Kasumi-1 (cell line): ENCODE results near the gene TSKU.
"Not testable (repeated sequence)": the region's sequence is repeated elsewhere in the genome, so short reads cannot be mapped to it uniquely, and the experiment has no call there.

Experiments
- DNase-seq, 2 experiments: peaks; one replicate each; lab custom pipeline; 2025; lab: John Stamatoyannopoulos, UW

The TSKU gene

GRCh38 chr11:76801736-76802135, 18.6 kb downstream of the TSKU start:
- no peak for DNase-seq

DNA sequence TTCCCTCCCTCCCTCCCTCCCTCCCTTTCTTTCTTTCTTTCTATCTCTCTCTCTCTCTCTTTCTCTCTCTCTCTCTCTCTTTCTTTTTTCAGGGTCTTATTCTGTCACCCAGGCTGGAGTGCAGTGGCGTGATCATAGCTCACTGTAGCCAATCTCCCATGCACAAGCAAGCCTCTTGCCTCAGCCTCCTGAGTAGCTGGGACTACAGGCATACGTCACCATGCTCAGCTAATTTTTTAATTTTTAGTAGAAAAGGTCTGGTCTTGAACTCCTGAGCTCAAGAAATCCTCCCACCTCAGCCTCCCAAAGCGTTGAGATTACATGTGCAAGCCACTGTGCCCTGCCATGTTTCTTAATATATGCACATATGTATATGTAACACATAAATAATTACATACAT, 19.0 kb downstream of the TSKU start:
- DNase-seq, result no peak

DNA sequence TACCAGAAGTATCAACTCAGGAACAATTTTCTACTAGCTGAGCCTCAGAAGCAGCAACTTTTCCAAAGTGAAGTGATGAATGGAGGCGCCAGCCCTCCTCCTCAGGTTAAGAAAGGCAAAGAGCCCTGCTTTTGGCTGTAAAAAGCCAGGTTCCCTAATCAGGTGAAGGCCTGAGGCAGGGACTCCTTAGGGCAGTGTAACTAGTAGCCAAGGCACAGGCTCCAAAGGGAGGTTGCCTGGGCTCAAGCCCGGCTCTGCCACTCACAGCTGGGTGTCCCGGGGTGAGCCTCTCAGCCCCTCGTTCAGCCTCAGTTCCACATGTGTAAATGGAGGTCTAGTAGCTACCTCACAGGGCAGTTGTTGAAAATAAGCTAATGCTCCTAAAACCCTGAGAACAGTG, 19.5 kb downstream of the TSKU start:
- DNase-seq, result no peak

- DNase-seq, result no peak
These were observed 19.9 kb downstream of the TSKU start for GRCh38 chr11:76803023-76803422.

DNA sequence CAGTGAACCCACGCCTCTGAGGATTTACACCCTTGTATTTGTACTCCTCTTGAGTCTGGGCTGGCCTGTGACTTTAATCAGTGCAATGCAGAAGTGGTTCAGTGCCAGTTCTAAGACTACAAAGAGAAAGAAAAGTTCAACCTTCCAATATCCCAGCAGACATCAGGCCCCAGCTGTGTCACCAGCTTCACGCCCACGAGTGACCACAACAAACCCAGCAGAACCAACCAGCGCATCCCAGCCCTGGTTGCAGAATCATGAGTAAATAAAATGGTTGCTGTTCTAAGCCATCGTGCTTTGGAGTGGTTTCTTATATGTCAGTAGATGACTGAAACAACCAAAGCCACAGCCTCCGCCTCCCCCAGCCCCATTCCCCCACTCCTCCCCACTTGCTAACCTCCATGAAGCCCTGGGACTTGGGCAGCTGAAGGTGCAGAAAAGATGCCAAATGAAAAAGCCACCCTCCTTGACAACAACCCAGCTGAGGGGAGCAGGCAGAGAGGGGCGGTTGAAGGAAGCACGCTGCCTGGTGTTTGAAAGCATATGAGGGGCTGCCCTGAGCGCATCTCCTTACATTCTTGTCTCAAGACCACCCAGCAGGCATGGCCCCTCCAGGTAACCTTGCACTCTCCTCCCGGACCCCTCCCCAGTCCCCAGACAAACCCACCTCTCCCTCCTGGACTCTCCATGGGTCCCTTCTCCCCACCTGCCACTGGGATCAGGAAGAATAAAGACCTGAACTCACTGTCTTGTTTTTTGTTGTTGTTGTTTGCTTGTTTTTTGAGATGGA, 20.9 kb downstream of the TSKU start:
- DNase-seq, result no peak

GRCh38 chr11:76805206-76805913, 22.2 kb downstream of the TSKU start:
- DNase-seq, result no peak

DNA sequence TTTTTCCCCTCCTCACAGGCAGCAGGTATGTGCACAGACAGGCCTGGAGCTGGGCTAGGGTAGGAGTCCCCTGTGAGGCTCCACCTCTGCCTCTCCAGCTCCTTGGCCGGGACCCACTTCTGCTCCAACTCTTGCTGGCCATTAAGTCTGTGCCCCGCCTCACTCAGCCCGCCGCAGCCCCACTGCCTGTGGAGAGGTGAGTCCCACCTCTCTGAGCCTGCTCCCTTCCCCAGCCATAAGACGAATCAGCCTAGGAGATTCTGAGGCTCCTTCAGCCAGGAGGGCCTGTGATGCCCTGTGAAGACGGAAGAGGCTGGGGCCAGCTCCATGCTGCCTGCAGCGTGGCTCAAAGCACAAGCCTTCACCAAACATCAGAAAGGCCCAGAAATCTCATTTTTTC, 23.0 kb downstream of the TSKU start:
- no peak for DNase-seq

GRCh38 chr11:76806608-76807205, 23.6 kb downstream of the TSKU start:
- no peak for DNase-seq

DNA sequence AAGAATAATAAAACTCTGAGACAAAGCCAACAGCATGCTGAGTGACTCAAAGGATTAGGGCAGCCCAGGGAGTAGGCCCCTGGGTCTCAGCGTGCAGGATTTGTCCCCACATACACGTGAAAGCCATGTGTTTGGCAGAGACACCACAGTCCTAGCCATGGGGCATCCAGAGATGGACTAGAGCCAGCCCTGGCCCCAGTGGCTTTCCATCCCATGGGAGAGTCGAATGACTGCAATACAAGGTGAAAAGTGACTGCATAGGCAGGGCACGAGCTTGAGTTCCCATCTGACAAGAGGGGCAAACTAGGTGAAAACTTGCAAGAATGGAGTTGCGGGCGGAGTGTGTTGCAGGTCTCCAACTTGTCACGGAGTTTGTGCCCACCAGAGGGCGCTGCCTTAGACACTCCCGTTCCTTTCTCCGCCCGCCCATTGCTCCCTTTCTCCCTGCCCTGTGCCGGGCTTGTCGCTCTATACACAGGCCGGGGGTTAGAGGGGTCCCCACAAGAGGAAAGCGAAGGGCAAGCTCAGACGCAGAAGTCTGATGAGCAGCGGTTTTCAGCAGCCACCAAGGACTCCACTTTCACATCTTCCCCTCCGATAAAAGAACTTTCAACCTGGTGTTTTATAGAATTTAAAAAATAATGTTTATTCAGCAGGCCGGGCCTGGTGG, 24.2 kb downstream of the TSKU start:
- peak; percentile 86 to 90 for DNase-seq

- no peak for DNase-seq
These were observed 25.0 kb downstream of the TSKU start for GRCh38 chr11:76808171-76808570.

- no peak for DNase-seq
These were observed 25.8 kb downstream of the TSKU start for GRCh38 chr11:76808996-76809395.

GRCh38 chr11:76810151-76810853, 27.1 kb downstream of the TSKU start:
- peak; percentile 46 to 50 for DNase-seq

DNA sequence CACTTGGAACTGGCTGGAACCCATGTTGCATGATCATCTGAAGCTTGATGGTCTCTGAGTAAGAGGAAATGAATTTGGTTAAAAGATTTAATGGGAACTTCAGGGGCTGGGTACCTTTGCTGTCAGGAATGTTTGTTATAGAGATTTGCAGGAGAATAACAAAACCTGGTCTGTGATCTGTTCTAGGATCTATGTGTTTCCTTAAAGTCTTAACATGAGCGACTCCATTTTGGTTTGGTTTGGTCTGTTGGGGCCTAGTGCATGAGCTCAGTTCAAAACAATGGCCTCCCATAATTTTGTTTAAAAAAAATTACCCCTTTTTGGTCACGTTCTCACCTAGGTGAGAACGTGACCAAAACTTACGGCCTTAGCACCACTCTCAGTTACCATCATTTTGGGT, 28.1 kb downstream of the TSKU start:
- no peak for DNase-seq

DNA sequence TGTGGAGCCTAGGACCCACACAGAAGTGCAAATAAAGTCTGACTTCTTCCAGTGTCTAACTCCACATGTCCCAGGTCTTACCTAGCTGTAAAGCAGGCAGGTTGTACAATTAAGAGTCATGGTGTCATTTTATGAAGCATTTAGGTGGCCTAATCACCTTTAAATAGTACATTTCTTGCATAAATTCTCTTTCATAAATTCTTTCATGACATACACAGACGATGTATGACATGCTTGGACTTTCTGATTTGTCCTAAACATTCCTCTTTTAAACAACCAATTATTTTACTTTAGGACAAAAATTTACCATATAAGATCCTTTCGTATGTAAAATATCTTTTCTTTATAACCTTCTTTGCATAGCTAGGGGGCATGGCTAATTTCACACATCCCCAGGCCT, 31.3 kb downstream of the TSKU start:
- no peak for DNase-seq

DNA sequence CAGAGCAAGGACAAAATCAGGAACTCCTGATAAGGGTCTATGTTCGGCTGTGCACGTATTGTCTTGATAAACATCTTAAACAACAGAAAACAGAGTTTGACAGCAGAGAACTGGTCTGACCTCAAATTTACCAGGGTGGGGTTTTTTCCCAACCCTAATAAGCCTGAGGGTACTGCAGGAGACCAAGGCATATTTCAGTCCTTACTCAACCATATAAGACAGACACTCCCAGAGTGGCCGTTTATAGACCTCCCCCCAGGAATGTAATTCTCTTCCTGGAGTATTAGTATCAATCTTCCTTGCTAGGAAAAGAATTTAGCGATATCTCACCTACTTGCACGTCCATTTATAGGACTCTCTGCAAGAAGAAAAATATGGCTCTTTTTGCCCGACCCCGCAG, 32.5 kb downstream of the TSKU start:
- DNase-seq, result not testable (repeated sequence)

DNA sequence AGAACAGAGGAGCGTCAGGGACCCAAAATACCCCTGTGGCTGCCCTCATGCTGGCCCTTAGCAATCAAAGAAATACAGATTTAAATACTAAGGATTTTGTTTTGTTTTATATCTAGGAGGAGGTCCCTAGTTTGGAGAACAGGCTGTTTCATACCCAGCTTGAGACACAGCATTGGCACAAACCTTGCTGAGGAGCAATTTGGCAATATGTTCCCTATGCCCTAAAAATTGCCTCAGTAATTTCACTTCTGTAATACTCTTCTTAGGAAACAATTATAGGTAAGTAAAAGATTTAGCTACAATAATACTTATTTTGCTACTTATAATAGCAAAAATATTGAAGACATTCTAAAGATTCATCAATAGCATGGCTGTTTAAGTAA, 37.0 kb downstream of the TSKU start:
- no peak for DNase-seq

DNA sequence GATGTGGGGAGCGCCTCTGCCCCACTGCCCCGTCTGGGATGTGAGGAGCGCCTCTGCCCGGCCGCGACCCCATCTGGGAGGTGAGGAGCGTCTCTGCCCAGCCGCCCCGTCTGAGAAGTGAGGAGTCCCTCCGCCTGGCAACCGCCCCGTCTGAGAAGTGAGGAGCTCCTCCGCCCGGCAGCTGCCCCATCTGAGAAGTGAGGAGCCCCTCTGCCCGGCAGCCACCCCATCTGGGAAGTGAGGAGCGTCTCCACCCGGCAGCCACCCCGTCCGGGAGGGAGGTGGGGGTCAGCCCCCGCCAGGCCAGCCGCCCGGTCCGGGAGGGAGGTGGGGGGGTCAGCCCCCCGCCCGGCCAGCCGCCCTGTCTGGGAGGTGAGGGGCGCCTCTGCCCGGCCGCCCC, 38.2 kb downstream of the TSKU start:
- not testable (repeated sequence) for DNase-seq

- DNase-seq, result no peak
These were observed 39.2 kb downstream of the TSKU start for GRCh38 chr11:76822406-76822805.

- peak; percentile 31 to 46 for DNase-seq
These were observed 40.4 kb downstream of the TSKU start for GRCh38 chr11:76823481-76824028.

DNA sequence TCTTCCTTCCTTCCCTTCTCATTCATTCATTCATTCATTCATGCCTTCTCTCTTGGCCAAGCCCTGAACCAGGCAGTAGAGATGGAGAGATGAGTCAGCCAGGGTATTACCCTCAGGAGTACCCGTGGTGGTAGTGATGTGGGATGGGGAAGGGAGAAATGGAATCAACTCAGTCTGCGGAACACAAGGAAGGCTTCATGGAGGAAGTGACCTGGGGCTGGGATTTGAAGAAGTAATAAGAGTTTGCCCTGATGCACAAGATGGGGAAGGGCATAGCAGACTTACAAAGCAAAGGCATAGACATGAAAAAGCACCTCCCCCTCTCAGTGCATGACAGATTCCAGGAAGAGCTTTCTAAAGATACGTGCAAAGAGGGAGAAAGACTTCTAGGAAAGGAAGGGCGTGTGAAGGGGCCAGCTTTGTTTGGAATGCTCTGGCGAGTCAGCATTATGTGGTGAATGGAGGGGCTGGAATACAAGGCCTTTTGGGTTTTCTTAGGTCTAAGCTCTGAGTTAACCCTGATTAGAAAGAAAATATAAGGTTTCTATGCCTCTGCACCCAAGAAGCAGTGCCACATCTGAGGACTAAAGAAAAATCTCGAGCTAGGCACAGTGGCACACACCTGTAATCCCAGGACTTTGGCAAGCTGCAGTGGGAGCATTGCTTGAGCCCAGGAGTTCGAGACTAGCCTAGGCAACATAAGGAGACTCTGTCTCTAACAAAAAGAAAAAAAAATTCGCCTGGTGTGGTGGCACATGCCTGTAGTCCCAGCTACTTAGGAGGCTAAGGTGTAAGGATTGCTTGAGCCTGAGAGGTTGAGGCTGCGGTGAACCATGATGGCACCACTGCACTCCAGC, 41.2 kb downstream of the TSKU start:
- no peak for DNase-seq
